BE2C (cell line): Measurements from ENCODE around the gene HSPA14.
"Not testable (repeated sequence)": the region's sequence is repeated elsewhere in the genome, so short reads cannot be mapped to it uniquely, and the experiment has no call there.

Experiments
- DNase-seq: peaks from one replicate; pipeline ENCODE4 v3.0.0-alpha.2; 2020
- H3K27me3 ChIP-seq: fragments of 250-450 bp; sonication (Bioruptor Pico); 2 replicates; pipeline ENCODE4 v1.5.1; 2020; ENCODE audit warnings: mild to moderate bottlenecking
- H3K36me3 ChIP-seq: fragments of 250-450 bp; sonication (Bioruptor Pico); 2 replicates; pipeline ENCODE4 v1.5.1; 2020; ENCODE audit warnings: mild to moderate bottlenecking
- H3K4me1 ChIP-seq: fragments of 250-450 bp; sonication (Bioruptor Pico); 2 replicates; pipeline ENCODE4 v1.5.1; 2020
- H3K4me3 ChIP-seq: 2 replicates; pipeline ENCODE4 v1.5.1; 2011; ENCODE audit warnings: low read depth, low read length
- H3K9me3 ChIP-seq: fragments of 250-450 bp; sonication (Bioruptor Pico); 2 replicates; pipeline ENCODE4 v1.5.1; 2020
- TF ChIP-seq, protein P1 (sequence below): IDR thresholded peaks from 2 replicates; pipeline ENCODE4 v1.5.1; 2012; ENCODE audit warnings: mild to moderate bottlenecking, low read depth, low read length

HSPA14 gene

DNA sequence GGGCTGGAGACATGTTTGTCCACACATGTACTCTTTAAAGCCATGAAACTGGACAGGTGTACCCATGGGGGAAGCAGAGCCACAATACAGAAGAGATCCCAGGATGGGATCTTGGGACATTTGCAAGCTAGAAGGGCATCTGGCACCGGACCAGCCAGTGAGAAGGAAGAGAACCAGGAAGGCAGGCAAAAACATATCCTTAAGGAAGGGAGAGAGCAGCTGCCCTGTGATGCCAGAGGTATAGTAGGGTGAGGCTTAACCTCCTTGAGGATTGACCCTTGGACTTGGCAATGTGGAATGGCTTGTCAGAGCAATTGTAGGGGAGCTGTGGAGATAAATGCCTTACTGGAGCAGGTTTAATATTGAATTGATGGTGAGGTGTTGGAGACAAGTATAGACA is 22.7 kb downstream of the HSPA14 start:
- no peaks in the 10 kb centered on the region; the same call in 1 of the 2 replicates for H3K36me3 ChIP-seq
- H3K4me3 ChIP-seq: no peak overlapping the region
- TF ChIP-seq, protein P1, sequence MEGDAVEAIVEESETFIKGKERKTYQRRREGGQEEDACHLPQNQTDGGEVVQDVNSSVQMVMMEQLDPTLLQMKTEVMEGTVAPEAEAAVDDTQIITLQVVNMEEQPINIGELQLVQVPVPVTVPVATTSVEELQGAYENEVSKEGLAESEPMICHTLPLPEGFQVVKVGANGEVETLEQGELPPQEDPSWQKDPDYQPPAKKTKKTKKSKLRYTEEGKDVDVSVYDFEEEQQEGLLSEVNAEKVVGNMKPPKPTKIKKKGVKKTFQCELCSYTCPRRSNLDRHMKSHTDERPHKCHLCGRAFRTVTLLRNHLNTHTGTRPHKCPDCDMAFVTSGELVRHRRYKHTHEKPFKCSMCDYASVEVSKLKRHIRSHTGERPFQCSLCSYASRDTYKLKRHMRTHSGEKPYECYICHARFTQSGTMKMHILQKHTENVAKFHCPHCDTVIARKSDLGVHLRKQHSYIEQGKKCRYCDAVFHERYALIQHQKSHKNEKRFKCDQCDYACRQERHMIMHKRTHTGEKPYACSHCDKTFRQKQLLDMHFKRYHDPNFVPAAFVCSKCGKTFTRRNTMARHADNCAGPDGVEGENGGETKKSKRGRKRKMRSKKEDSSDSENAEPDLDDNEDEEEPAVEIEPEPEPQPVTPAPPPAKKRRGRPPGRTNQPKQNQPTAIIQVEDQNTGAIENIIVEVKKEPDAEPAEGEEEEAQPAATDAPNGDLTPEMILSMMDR: no peak
- H3K4me1 ChIP-seq: no peaks in the 10 kb centered on the region
- H3K27me3 ChIP-seq: no peaks in the 10 kb centered on the region
- H3K9me3 ChIP-seq: no peaks in the 10 kb centered on the region
- DNase-seq: no peak

DNA sequence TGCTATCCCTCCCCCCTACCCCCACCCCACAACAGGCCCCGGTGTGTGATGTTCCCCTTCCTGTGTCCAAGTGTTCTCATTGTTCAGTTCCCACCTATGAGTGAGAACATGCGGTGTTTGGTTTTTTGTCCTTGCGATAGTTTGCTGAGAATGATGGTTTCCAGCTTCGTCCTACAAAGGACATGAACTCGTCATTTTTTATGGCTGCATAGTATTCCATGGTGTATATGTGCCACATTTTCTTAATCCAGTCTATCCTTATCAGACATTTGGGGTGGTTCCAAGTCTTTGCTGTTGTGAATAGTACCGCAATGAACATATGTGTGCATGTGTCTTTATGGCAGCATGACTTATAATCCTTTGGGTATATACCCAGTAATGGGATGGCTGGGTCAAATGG is 26.4 kb downstream of the HSPA14 start:
- H3K4me3 ChIP-seq, H3K27me3 ChIP-seq, H3K4me1 ChIP-seq, DNase-seq, H3K9me3 ChIP-seq: not testable (repeated sequence)
- H3K36me3 ChIP-seq: peaks cover 11% of the 10 kb centered on the region

DNA sequence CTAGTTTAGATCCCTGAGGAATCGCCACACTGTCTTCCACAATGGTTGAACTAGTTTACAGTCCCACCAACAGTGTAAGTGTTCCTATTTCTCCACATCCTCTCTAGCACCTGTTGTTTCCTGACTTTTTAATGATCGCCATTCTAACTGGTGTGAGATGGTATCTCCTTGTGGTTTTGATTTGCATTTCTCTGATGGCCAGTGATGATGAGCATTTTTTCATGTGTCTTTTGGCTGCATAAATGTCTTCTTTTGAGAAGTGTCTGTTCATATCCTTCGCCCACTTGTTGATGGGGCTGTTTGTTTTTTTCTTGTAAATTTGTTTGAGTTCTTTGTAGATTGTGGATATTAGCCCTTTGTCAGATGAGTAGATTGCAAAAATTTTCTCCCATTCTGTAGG is 26.8 kb downstream of the HSPA14 start:
- not testable (repeated sequence) for H3K4me1 ChIP-seq, H3K27me3 ChIP-seq, H3K9me3 ChIP-seq, DNase-seq, H3K4me3 ChIP-seq
- H3K36me3 ChIP-seq: peaks cover 14% of the 10 kb centered on the region

DNA sequence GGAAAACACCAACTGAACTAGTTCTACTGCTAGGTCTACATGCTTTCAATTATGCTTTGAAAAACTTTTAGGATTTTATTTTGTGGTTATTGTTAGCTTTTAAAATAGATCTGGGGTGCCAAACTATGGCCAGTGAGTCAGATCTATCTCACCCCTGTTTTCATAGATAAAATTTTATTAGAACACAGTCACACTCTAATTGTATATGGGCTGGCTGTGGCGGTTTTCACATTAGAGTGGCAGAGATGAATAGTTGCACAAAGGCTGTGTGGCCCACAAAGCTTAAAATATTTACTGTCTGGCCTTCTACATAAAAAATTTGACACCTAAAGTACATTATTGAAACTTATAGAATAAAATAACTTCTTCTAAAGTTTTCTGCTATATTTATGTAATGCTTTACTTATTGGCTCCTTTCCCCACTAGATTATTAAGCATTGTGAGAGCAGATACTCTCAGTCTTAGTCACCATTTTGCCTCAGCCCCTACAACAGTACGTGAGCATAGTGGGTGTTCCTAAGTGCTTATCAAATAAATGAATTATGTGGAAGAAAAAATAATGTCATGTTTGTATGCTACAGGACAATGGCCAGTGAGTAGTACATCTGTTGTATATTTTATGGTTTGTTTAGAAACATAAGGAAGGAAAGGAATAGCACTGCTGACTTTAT is 35.1 kb downstream of the HSPA14 start:
- Histone ChIP-seq H3K4me3 (no peak overlapping the region), H3K36me3 (peaks cover 7% of the 10 kb centered on the region), H3K27me3 (no peaks in the 10 kb centered on the region), H3K4me1 (peaks cover 2% of the 10 kb centered on the region), H3K9me3 (no peaks in the 10 kb centered on the region)
- DNase-seq: no peak
- TF ChIP-seq, protein P1: no peak

DNA sequence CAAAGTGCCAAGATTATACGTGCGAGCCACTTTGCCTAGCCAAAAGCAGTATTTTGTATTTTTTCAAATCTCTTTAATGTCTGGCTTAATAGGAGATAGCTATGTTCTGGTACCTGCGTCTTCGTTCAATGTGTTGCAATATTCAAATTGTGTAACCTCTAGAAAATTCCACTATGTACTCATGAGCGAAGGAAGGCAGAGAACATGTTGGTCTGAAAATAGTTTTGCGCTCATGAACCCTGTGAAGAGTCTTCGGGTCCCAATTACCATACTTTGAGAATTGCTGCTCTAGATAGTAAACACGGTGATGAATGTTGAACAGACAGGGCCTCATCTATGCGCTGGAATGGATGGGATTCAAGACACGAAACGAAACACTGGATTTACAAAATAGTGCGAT is 37.8 kb downstream of the HSPA14 start:
- H3K36me3 ChIP-seq: no peaks in the 10 kb centered on the region
- peaks cover 2% of the 10 kb centered on the region for H3K4me1 ChIP-seq
- no peak overlapping the region for H3K4me3 ChIP-seq
- TF ChIP-seq, protein P1: no peak
- H3K27me3 ChIP-seq: no peaks in the 10 kb centered on the region
- DNase-seq: no peak
- no peaks in the 10 kb centered on the region for H3K9me3 ChIP-seq

DNA sequence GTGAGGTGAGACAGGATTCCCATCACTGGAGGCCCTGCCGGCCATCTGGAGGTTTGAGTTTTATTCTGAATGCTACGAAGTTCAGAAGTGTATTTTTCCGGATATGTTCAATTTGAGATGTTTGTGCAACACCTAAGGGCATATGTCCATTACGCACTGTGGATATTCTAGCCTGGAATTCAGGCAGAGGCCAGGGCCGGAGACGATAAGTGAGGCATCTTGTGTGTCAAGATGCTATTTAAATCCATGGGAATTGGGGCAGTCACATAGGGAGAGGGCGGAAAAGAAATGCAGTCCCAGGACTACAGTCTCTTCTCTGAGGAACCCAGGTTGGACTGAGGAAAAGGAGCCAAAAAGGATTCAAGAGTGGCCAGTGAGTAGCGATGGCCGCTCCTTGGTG is 38.7 kb downstream of the HSPA14 start:
- Histone ChIP-seq H3K4me1 (peaks cover 2% of the 10 kb centered on the region), H3K36me3 (no peaks in the 10 kb centered on the region; the same call in 1 of the 2 replicates), H3K4me3 (no peak overlapping the region), H3K9me3 (no peaks in the 10 kb centered on the region), H3K27me3 (no peaks in the 10 kb centered on the region)
- DNase-seq: no peak
- TF ChIP-seq, protein P1: no peak

DNA sequence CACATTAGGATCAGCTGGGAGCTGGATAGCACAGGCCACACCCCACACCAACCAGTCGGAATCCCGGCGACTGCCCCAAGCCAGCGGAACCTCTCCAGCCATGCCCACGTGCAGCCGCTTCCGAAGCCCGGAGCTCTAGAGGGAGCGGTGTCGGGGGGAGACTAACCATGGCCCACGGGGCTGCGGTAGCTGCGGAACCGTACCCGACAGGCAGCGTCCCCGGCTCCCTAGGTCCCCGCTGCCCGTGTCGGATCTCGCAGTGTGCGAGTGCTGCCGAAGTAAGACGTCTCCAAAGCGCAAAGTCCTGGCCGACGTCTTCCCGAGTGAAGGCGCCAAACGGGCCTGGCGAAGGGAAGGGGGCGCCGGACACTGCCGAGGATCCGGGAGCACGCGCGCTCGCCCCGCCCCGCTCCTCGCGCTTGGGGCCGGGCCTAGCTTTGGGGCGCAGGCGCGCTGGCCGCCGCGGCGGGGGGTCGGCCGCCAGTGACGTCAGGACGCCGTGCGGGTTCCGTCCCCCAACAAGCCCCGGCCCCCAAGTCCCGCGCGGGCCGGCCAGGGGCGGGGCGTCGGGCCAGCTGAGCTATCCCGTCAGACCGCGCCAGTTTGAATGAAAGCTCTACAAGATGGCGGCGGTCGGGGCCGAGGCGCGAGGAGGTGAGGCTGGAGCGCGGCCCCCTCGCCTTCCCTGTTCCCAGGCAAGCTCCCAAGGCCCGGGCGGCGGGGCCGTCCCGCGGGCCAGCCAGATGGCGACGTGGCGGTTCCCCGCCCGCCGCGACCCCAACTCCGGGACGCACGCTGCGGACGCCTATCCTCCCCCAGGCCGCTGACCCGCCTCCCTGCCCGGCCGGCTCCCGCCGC is 40.4 kb downstream of the HSPA14 start, which contains the start of gene SUV39H2:
TSS of gene SUV39H2 (plus strand) at position 601 of the 858 bp plus-strand sequence. CDS start at position 624, 23 bp downstream.
- H3K9me3 ChIP-seq: no peaks in the 10 kb centered on the region
- TF ChIP-seq, protein P1: no peak
- H3K27me3 ChIP-seq: no peaks in the 10 kb centered on the region
- H3K4me3 ChIP-seq: peak within 1 kb of the TSS; percentile 95
- DNase-seq: peak; percentile 95
- H3K4me1 ChIP-seq: peaks cover 1% of the 10 kb centered on the region
- H3K36me3 ChIP-seq: no peaks in the 10 kb centered on the region; the same call in 1 of the 2 replicates
